K562 treated with DMSO at 1 percent for 24 hours (cell line): Measurements from ENCODE around the gene TUBB4A. TPM values are rescaled to one million over a fixed set of nuclear protein-coding genes. Genes with fewer than 3 reads are reported as not detected.

ENCODE experiments used
- total RNA-seq: library from RNA; unstranded; fragments of 300-600 nt; gene quantifications from 2 replicates; pipeline ENCODE4 v1.2.3, GENCODE V29; 2022; ENCODE audit warnings: low read depth; ENCODE audit not compliant: insufficient read depth

The TUBB4A gene
- 11.9 and 12.3 TPM in 2 replicates for total RNA-seq

DNA sequence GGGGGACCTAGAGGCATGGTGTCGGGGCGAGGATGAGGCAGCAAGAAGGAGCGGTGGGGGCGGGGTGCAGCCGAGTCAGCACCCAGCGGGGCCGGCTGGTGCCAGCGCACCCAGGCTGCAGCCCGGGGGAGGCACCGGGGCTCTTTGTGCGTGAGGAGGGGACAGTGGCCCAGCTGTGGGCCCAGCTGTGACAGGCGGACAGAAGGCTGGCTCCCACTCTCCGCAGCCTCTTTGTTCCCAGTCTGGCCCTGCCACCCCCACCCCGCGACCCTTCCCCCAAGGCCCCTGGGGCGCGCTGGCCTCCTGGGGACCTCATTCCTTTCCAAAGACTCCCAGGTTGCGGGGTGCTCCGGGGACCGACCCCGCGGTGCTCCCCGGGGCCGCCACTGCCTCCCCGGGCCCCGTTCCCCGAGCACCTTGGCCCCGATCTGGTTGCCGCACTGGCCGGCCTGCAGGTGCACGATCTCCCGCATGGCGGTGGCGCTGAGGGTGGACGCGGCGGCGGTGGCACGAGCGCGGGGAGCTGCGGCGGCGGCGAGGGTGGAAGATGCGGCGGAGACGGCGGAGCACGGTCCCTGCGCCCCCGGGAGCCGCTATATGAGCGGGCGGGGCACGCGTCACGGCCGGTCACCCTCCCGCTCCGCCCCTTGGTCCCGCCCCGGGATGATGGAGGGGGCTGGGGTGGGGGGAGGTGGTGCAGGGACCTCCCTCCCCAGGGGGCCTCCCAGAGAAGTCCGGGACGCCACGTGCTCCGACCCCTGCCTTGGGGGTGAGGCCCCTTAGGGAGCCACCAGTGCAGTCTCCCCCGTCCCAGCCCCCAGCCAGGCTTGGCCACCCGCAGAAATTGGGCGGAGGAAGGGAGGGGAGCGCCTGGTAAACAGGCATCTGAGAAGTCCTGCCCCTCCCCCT lies at the start of gene TUBB4A:
TUBB4A (minus strand) TSS at position 570 of the 909 bp plus-strand sequence; CDS start at position 473, 97 bp downstream.

DNA sequence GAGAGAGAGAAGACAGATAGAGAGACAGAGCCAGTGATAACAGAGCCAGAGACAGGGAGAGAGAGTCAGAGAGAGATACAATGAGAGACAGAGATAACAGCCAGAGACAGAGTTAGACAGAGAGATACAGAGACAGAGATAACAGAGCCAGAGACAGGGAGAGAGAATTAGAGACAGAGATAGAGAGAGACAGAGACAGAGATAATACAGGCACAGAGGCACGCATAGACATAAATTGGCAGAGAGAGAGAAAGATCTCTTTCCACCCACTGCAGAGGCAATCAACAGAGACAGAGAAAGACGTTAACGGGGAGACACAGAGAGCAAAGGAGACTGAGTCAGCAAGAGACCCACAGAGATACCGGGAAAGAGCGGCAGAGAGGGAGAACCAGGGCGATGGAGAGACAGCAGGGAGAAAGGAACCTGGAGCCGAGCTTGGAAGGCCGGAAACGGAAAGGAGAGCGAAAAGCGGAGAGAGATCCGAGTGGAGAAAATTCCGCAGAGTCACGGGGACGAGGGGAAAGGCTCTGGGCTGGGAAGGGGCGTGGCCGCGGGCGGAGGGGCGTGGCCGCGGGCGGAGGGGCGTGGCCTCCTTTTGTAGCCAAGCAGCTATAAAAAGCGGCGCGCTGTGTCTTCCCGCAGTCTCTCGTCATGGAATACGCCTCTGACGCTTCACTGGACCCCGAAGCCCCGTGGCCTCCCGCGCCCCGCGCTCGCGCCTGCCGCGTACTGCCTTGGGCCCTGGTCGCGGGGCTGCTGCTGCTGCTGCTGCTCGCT lies 28.5 kb upstream of the TUBB4A start, which contains the start of gene TNFSF9:
TNFSF9 (plus strand) TSS at position 641 of the 777 bp plus-strand sequence; CDS start at position 652, 11 bp downstream.

DNA sequence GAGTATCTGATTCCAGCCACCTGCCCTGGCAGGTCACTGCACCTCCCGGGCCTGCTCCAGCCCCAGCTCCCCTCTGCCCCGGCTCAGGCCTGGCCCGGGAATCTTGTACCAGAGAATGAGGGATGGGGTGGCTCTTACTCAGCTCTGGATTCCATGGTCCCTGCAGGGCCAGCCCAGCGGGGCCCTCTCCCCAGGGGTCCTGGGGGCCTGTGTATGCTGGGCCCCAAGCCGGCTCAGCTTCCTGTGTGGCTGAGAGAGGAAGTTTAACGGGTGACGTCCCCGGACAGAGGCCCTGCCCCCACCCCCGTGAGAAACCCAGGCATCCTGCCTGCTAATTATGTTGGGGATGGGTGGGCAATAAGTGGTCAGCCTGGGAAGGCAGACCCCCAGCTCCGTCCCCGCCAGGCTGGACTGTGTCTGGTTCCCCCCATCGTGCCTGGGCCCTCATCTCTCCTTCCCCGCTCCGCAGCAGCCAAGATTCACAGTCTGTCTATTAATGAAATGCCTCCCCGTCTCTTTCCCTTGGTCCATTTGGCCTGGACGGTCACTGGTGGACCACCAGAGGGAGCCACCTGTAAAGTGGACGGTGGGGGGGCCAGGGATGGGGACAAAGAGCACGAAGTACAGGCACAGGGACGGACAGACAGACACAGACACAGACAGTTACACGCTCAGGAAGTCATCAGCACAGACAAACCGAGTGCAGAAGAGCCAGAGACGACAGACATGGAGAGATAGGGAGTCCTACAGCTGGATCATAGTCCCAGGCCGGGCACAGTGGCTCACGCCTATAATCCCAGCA lies 20.4 kb downstream of the TUBB4A start, which contains the start of gene DENND1C:
DENND1C (minus strand) TSS at position 247 of the 802 bp plus-strand sequence; CDS start at position 155, 92 bp downstream.

DNA sequence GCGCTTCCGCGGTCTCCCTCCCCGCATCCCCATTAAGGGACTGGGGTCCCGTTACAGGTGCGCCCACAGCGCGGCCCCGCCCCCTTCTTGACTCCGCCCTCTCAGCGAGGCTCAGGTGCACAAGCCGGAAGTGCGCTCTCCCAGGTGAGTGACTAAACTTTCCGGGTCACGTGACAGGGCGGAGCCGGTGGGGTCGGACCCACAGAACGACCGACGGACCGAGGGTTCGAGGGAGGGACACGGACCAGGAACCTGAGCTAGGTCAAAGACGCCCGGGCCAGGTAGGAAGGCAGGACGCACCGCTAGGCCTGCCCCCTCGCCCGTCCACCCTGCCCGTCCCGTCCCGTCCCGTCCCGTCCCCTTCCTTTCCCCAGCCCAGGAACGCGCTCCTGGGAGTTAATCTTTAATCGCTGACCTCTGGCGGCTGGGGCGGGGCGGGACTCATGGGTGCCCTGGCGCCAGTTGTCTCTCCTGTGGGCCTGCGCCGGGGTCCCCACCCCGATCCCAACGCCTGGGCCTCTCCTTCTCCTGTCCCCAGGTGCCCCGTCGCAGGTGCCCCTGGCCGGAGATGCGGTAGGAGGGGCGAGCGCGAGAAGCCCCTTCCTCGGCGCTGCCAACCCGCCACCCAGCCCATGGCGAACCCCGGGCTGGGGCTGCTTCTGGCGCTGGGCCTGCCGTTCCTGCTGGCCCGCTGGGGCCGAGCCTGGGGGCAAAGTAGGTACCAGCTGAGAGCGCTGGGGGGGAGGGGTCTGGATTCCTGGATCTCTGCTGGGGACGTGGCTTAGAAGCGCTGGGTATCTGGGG lies 37.8 kb downstream of the TUBB4A start, which contains the start of gene CRB3:
CRB3 (plus strand) TSS at position 202 of the 804 bp plus-strand sequence; CDS start at position 633, 431 bp downstream.

DNA sequence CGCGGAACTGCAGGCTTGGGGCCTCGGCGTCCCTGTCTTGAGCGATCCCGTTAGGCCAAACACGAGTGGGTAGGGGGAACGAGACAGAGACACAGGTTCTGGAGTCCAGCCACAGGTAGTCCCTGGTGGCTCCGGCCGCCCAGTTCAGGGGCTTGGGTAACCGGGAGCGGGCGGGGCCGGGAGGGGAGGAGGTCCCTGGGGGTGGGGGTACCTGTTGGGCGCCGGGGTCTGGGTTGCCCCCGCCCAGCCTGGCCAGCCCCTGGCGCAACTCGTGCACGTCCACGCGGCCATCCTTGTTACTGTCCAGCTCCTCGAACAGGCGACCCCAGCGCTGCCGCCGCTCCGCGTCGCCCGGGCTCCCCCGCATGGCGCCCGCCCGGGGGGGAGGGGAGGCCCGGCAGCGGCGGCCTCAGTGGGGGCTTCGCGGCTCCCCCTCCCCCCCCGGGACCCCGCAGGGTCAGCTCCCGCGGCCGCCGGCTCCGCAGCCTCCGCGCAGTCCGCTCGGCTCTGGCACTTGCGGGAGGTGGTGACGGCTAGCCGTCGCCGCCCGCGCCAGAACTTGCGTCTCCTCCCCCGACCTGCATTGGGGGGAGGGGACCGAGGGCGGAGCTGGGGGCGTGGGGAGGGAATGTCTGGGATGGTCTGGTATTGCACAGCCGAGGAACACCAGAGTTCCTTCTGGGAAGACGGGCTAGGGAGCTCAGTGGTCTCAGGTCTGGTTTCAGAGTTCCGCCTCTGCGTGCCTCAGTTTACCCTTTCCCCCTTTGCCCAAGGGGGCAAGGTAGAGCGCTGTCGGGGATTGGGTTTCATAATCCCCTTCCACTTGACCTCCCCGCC lies 42.6 kb downstream of the TUBB4A start, which contains the start of gene SLC25A23:
SLC25A23 (minus strand) TSS at position 531 of the 837 bp plus-strand sequence; CDS start at position 367, 164 bp downstream.

Other genes with a start within 250 kb of the TUBB4A start
- gene MLLT1, start 222.3 kb downstream of the TUBB4A start, total RNA-seq, result 58.5 and 62.8 TPM in 2 replicates
- not detected in 2 replicates for gene ACER1, start 168.7 kb downstream of the TUBB4A start, total RNA-seq
- gene CLPP, start 140.8 kb downstream of the TUBB4A start, total RNA-seq, result 133 and 161 TPM in 2 replicates
- gene ALKBH7, start 129.5 kb downstream of the TUBB4A start, total RNA-seq, result 125 and 131 TPM in 2 replicates
- gene PSPN, start 126.4 kb downstream of the TUBB4A start, total RNA-seq, result 2.2 and 3.4 TPM in 2 replicates
- gene GTF2F1, start 109.1 kb downstream of the TUBB4A start, total RNA-seq, result 102 and 110 TPM in 2 replicates
- gene KHSRP, start 77.5 kb downstream of the TUBB4A start, total RNA-seq, result 551 and 560 TPM in 2 replicates
- gene SLC25A41, start 68.5 kb downstream of the TUBB4A start, total RNA-seq, result 2.0 and 3.0 TPM in 2 replicates
- 74.5 and 77.3 TPM in 2 replicates for gene SLC25A23, start 42.5 kb downstream of the TUBB4A start, total RNA-seq
- not detected in 2 replicates for gene CRB3, start 38.0 kb downstream of the TUBB4A start, total RNA-seq
- gene DENND1C, start 20.5 kb downstream of the TUBB4A start, total RNA-seq, result 1.5 and 2.0 TPM in 2 replicates
- gene TNFSF9, start 28.7 kb upstream of the TUBB4A start, total RNA-seq, result 56.3 and 65.2 TPM in 2 replicates
- gene CD70, start 88.8 kb upstream of the TUBB4A start, total RNA-seq, result 7.6 and 10.3 TPM in 2 replicates
- 0.10 and 0.27 TPM in 2 replicates for gene TNFSF14, start 167.9 kb upstream of the TUBB4A start, total RNA-seq
- gene C3, start 218.3 kb upstream of the TUBB4A start, total RNA-seq, result 42.9 and 49.5 TPM in 2 replicates
- gene GPR108, start 235.3 kb upstream of the TUBB4A start, total RNA-seq, result 68.0 and 72.4 TPM in 2 replicates
- gene TRIP10, start 237.4 kb upstream of the TUBB4A start, total RNA-seq, result 54.8 and 58.4 TPM in 2 replicates